ENCODE measurements around the gene PRND.
"Not testable (repeated sequence)": the region's sequence is repeated elsewhere in the genome, so short reads cannot be mapped to it uniquely, and the experiment has no call there.

The PRND gene

DNA sequence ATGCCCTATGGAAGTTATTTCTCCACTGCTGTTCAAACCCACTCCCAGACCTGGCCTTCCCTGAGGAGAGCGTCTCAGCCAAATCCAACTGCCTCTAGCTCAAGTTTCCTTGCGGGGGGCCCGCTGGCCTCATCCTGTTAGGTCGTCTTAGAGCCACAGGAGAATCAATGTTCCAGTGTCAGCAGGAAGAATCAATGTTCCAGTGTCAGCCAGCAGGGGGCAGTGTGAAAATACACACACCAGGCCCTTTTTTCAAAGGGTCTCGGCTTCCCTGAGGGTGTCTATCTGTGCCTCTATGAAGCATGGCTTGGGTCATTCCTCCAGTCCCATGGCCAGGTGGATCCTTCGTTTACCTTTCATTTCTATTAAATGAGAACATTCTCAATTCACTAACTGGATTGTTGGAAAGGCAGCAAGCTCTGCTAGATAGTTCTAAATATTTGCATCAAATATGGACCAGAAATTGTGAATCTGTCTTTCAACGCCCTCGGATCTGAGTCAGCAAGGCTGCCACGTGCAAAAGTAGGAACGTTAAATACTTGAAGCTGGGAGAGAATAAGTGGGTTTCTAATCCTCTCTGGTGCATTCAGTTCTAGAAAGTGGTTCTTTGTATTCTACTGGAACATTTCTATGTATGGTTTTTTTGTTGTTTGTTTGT lies 19.2 kb downstream of the PRND start:
- no peak overlapping the region for H3K27ac ChIP-seq
- no peaks in the 10 kb centered on the region for H3K36me3 ChIP-seq (replicated peaks)
- DNase-seq = peak; percentile 42
- TF ChIP-seq, protein P1, sequence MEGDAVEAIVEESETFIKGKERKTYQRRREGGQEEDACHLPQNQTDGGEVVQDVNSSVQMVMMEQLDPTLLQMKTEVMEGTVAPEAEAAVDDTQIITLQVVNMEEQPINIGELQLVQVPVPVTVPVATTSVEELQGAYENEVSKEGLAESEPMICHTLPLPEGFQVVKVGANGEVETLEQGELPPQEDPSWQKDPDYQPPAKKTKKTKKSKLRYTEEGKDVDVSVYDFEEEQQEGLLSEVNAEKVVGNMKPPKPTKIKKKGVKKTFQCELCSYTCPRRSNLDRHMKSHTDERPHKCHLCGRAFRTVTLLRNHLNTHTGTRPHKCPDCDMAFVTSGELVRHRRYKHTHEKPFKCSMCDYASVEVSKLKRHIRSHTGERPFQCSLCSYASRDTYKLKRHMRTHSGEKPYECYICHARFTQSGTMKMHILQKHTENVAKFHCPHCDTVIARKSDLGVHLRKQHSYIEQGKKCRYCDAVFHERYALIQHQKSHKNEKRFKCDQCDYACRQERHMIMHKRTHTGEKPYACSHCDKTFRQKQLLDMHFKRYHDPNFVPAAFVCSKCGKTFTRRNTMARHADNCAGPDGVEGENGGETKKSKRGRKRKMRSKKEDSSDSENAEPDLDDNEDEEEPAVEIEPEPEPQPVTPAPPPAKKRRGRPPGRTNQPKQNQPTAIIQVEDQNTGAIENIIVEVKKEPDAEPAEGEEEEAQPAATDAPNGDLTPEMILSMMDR (IDR thresholded peaks at IDR 0.05; ENCODE audit: low read depth, low read length, missing control alignments) = peak; percentile 88
- no peak overlapping the region for H3K4me3 ChIP-seq (ENCODE audit: low read depth, low read length)
- in situ Hi-C loops (cut with HindIII; ENCODE audit: low pct_ligation_motif_present, low sequenced_read_pairs) = no loop called here
- no peaks in the 10 kb centered on the region for H3K27me3 ChIP-seq (replicated peaks)

DNA sequence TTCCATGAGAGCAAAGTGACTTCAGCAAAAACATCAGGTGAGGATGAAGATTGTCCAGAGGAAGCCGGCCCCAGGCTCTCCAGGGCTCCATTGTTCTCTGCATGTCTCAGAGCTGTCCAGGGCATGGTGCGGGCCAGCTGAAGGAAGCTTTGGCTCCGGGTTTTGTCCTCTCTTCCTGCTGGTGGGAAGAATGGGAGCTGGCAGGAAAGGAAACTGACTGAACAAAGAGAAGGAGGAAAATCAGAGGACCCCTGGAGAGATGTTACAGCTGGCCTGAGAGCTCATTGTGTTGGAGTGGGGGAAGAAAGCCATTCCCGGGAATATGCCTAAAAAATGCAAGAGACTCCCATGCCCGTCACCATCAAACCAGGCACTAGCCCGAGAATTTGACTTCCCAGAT lies 27.1 kb downstream of the PRND start:
- TF ChIP-seq, protein P1 (IDR thresholded peaks at IDR 0.05; ENCODE audit: low read depth, low read length, missing control alignments) = no peak
- DNase-seq = no peak
- peaks cover 7% of the 10 kb centered on the region for H3K27me3 ChIP-seq (replicated peaks)
- H3K36me3 ChIP-seq (replicated peaks) = no peaks in the 10 kb centered on the region
- H3K4me3 ChIP-seq (ENCODE audit: low read depth, low read length) = no peak overlapping the region
- H3K27ac ChIP-seq = no peak overlapping the region
- in situ Hi-C loops (cut with HindIII; ENCODE audit: low pct_ligation_motif_present, low sequenced_read_pairs) = no loop called here

DNA sequence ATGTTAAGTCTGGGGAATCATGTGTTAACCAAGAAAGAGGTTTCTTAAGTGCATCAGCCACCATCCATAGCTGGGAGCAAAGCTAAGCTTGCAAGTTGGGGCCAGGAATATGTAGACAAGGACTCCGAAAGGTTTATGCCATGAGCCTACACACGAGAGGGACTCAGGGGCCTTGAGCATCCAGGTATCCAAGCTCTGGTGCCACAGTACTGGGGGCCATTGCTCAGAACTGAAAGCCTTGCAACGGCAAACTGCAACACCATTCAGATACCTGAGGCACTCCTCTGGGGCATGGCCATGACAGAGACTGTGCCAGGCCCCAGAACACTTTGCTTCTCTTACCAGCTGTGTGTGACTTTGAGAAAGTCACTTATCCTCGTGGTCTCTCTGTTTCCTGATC lies 27.6 kb downstream of the PRND start:
- TF ChIP-seq, protein P1 (IDR thresholded peaks at IDR 0.05; ENCODE audit: low read depth, low read length, missing control alignments) = no peak
- no peak for DNase-seq
- H3K36me3 ChIP-seq (replicated peaks) = no peaks in the 10 kb centered on the region
- no peak overlapping the region for H3K27ac ChIP-seq
- H3K4me3 ChIP-seq (ENCODE audit: low read depth, low read length) = no peak overlapping the region
- peaks cover 7% of the 10 kb centered on the region for H3K27me3 ChIP-seq (replicated peaks)
- in situ Hi-C loops (cut with HindIII; ENCODE audit: low pct_ligation_motif_present, low sequenced_read_pairs) = no loop called here

DNA sequence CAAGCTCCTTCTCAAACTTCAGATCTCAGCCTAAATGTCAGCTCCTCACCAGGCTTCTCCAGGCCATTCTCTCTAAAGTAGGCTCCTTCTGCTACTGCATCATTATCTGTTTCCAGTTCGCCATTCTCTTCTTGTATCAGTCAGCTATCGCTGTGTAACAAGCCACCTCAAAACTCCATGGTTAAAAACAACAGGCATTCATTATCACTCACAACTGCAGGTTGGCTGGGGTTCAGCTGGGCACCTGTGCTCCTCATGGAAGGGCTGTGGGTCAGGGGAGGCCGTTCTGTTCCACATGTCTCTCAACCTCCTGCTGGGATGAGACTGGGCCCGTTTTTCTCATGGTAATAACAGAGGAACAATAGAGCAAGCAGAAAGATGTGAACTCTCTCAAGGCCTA lies 28.7 kb downstream of the PRND start:
- Histone ChIP-seq H3K4me3 (ENCODE audit: low read depth, low read length) (no peak overlapping the region), H3K27me3 (replicated peaks) (peaks cover 7% of the 10 kb centered on the region), H3K36me3 (replicated peaks) (no peaks in the 10 kb centered on the region), H3K27ac (no peak overlapping the region)
- TF ChIP-seq, protein P1 (IDR thresholded peaks at IDR 0.05; ENCODE audit: low read depth, low read length, missing control alignments) = no peak
- no peak for DNase-seq
- in situ Hi-C loops (cut with HindIII; ENCODE audit: low pct_ligation_motif_present, low sequenced_read_pairs) = no loop called here

DNA sequence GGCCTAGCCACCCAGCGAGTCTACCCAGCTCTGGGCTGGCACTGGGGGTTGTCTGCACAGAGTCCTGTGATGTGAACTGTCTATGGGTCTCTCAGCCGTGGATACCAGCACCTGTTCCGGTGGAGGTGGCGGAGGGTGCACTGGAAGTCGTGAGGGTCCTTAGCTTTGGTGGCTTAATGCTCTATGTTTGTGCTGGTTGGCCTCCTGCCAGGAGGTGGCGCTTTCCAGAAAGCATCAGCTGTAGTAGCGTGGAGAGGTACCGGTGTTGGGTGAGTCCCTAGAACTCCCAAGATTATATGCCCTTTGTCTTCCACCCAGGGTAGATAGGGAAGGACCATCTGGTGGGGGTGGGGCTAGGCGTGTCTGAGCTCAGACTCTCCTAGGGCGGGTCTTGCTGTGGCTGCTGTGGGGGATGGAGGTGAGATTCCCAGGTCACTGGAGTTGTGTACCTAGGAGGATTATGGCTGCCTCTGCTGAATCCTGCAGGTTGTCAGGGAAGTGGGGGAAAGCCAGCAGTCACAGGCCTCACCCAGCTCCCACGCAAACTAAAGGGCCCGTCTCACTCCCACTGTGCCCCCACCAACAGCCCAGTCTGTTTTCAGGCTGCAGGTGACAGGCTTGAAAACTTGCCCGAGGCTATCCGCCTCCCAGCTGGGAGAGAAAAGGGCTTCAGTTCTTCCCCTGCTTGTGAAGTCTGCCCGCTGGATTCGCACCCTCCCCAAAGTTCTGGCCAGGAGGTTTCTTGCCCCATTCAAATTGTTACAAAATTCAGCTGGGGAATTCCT lies 37.6 kb downstream of the PRND start:
- H3K27ac ChIP-seq; in situ Hi-C loops (cut with HindIII; ENCODE audit: low pct_ligation_motif_present, low sequenced_read_pairs); H3K4me3 ChIP-seq (ENCODE audit: low read depth, low read length); DNase-seq; H3K36me3 ChIP-seq (replicated peaks); H3K27me3 ChIP-seq (replicated peaks): not testable (repeated sequence)
- TF ChIP-seq, protein P1 (IDR thresholded peaks at IDR 0.05; ENCODE audit: low read depth, low read length, missing control alignments) = peak; percentile 46
